SK-N-SH treated with all-trans-retinoic acid at 6 μM for 48 hours (cell line): ENCODE results near the gene JOSD2.

Experiments used
- ATAC-seq: fragments of 200-7000 bp; cut with Tn5 transposase; 3 replicates; pipeline ENCODE4 v1.9.1; 2020; ENCODE audit warnings: mild to moderate bottlenecking, moderate library complexity
- ARNTL ChIP-seq: fragments of 450-650 bp; formaldehyde crosslinking; IDR thresholded peaks from 2 replicates; pipeline ENCODE4 v1.5.0; 2020; ENCODE audit warnings: low read depth, mild to moderate bottlenecking, moderate library complexity, borderline replicate concordance
- BACH2 ChIP-seq: fragments of 250-450 bp; sonication (Bioruptor Pico); IDR thresholded peaks from 2 replicates; pipeline ENCODE4 v1.9.0; 2021; ENCODE audit warnings: mild to moderate bottlenecking, borderline replicate concordance
- CSDC2 ChIP-seq: fragments of 250-450 bp; sonication (Bioruptor Pico); IDR thresholded peaks from 2 replicates; pipeline ENCODE4 v1.5.0; 2020; ENCODE audit warnings: mild to moderate bottlenecking, moderate library complexity
- ESRRG ChIP-seq: fragments of 250-450 bp; sonication (Bioruptor Pico); IDR thresholded peaks from 2 replicates; pipeline ENCODE4 v1.6.1; 2021; ENCODE audit warnings: mild to moderate bottlenecking
- ISL1 ChIP-seq: fragments of 250-450 bp; sonication (Bioruptor Pico); IDR thresholded peaks from 2 replicates; pipeline ENCODE4 v2.1.2; 2022; ENCODE audit warnings: mild to moderate bottlenecking, moderate library complexity
- PPARA ChIP-seq: fragments of 250-450 bp; sonication (Bioruptor Pico); IDR thresholded peaks from 2 replicates; pipeline ENCODE4 v1.5.0; 2020; ENCODE audit warnings: mild to moderate bottlenecking, borderline replicate concordance
- SNAI2 ChIP-seq: fragments of 250-450 bp; sonication (Bioruptor Pico); IDR thresholded peaks from 2 replicates; pipeline ENCODE4 v1.5.0; 2020; ENCODE audit warnings: mild to moderate bottlenecking, moderate library complexity
- TCF4 ChIP-seq: fragments of 250-450 bp; sonication (Bioruptor Pico); IDR thresholded peaks from 2 replicates; pipeline ENCODE4 v1.8.0; 2021; ENCODE audit warnings: mild to moderate bottlenecking, moderate library complexity, borderline replicate concordance
- ZC3H10 ChIP-seq: fragments of 250-450 bp; sonication (Bioruptor Pico); IDR thresholded peaks from 2 replicates; pipeline ENCODE4 v1.5.1; 2021; ENCODE audit warnings: mild to moderate bottlenecking, moderate library complexity
- ZFP3 ChIP-seq: fragments of 250-450 bp; sonication (Bioruptor Pico); IDR thresholded peaks from 2 replicates; pipeline ENCODE4 v1.5.0; 2020; ENCODE audit warnings: mild to moderate bottlenecking, moderate library complexity
- ZFP30 ChIP-seq: fragments of 450-650 bp; formaldehyde crosslinking; IDR thresholded peaks from 2 replicates; pipeline ENCODE4 v1.5.0; 2022; ENCODE audit warnings: mild to moderate bottlenecking, moderate library complexity
- ZNF565 ChIP-seq: fragments of 450-650 bp; formaldehyde crosslinking; conservative IDR thresholded peaks from 2 replicates; pipeline ENCODE4 v1.5.0; 2020; ENCODE audit warnings: low read depth, mild to moderate bottlenecking, moderate library complexity
- ZNF70 ChIP-seq: fragments of 450-650 bp; formaldehyde crosslinking; IDR thresholded peaks from 2 replicates; pipeline ENCODE4 v1.5.0; 2020; ENCODE audit warnings: mild to moderate bottlenecking, moderate library complexity
- ZNF8 ChIP-seq: fragments of 450-650 bp; formaldehyde crosslinking; IDR thresholded peaks from 2 replicates; pipeline ENCODE4 v1.5.0; 2020; ENCODE audit warnings: mild to moderate bottlenecking, moderate library complexity
- TF ChIP-seq, protein P1 (sequence below): fragments of 250-450 bp; sonication (Bioruptor Pico); IDR thresholded peaks from 2 replicates; pipeline ENCODE4 v1.5.1; 2020; ENCODE audit warnings: low read depth, mild to moderate bottlenecking, moderate library complexity
- TF ChIP-seq, protein P2 (sequence below): fragments of 250-450 bp; sonication (Bioruptor Pico); IDR thresholded peaks from 2 replicates; pipeline ENCODE4 v1.8.0; 2020; ENCODE audit warnings: mild to moderate bottlenecking, moderate library complexity, borderline replicate concordance
- TF ChIP-seq, protein P3 (sequence below): fragments of 250-450 bp; sonication (Bioruptor Pico); IDR thresholded peaks from 2 replicates; pipeline ENCODE4 v1.5.1; 2021; ENCODE audit warnings: mild to moderate bottlenecking, moderate library complexity
- TF ChIP-seq, protein P4 (sequence below): fragments of 250-450 bp; sonication (Bioruptor Pico); IDR thresholded peaks from 2 replicates; pipeline ENCODE4 v1.5.0; 2020; ENCODE audit warnings: mild to moderate bottlenecking, moderate library complexity
- TF ChIP-seq, protein P5 (sequence below): fragments of 250-450 bp; sonication (Bioruptor Pico); IDR thresholded peaks from 2 replicates; pipeline ENCODE4 v1.8.0; 2021; ENCODE audit warnings: low read depth, mild to moderate bottlenecking, moderate library complexity, borderline replicate concordance

JOSD2 gene

DNA sequence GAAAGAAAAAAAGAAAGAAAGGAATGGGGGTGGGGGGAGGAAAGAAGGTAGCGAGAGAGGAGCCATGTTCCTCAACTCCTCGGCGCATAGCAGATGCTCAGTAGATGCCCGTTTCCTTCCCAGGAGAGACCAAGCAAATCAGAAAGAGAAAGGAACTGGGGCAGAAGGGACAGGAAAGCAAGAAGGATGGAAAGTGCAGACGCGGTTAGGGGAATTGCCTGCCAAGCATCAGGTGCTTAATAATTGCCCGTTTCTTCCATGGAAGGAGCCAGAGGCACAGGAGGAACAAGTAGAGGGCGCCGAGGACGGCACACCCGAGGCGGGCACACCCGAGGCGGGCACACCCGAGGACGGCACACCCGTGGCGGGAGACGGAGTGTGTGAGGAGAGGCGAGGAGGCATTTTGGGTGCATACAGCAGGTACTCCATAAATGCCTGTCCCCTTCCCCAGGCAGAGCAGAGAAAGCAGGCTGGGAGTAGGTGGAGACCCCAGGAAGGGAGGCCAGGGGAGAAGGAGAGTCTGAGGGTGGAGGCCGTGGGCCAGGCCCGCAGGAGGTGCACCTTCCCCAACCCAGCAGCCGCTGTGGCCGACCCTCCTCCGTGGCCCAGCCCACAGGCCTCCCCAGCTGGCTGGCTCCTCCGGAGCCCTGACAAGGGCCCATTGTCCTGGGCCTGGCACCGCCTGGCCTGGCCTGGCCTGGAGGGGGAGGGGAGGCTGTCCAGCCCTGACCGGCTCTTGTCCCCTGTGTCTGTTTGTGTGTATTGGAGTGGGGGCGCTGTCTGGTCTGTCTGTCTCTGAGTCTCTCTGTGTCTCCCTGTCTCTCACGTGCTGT is 14.6 kb downstream of the JOSD2 start (continued):
- TF ChIP-seq, protein P1, sequence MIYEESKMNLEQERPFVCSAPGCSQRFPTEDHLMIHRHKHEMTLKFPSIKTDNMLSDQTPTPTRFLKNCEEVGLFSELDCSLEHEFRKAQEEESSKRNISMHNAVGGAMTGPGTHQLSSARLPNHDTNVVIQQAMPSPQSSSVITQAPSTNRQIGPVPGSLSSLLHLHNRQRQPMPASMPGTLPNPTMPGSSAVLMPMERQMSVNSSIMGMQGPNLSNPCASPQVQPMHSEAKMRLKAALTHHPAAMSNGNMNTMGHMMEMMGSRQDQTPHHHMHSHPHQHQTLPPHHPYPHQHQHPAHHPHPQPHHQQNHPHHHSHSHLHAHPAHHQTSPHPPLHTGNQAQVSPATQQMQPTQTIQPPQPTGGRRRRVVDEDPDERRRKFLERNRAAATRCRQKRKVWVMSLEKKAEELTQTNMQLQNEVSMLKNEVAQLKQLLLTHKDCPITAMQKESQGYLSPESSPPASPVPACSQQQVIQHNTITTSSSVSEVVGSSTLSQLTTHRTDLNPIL (CRISPR knock-in tag), result no peak
- TF ChIP-seq, protein P2, sequence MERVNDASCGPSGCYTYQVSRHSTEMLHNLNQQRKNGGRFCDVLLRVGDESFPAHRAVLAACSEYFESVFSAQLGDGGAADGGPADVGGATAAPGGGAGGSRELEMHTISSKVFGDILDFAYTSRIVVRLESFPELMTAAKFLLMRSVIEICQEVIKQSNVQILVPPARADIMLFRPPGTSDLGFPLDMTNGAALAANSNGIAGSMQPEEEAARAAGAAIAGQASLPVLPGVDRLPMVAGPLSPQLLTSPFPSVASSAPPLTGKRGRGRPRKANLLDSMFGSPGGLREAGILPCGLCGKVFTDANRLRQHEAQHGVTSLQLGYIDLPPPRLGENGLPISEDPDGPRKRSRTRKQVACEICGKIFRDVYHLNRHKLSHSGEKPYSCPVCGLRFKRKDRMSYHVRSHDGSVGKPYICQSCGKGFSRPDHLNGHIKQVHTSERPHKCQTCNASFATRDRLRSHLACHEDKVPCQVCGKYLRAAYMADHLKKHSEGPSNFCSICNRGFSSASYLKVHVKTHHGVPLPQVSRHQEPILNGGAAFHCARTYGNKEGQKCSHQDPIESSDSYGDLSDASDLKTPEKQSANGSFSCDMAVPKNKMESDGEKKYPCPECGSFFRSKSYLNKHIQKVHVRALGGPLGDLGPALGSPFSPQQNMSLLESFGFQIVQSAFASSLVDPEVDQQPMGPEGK, result no peak
- TF ChIP-seq ISL1, result no peak
- TF ChIP-seq, protein P3, sequence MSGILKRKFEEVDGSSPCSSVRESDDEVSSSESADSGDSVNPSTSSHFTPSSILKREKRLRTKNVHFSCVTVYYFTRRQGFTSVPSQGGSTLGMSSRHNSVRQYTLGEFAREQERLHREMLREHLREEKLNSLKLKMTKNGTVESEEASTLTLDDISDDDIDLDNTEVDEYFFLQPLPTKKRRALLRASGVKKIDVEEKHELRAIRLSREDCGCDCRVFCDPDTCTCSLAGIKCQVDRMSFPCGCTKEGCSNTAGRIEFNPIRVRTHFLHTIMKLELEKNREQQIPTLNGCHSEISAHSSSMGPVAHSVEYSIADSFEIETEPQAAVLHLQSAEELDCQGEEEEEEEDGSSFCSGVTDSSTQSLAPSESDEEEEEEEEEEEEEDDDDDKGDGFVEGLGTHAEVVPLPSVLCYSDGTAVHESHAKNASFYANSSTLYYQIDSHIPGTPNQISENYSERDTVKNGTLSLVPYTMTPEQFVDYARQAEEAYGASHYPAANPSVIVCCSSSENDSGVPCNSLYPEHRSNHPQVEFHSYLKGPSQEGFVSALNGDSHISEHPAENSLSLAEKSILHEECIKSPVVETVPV, result no peak

DNA sequence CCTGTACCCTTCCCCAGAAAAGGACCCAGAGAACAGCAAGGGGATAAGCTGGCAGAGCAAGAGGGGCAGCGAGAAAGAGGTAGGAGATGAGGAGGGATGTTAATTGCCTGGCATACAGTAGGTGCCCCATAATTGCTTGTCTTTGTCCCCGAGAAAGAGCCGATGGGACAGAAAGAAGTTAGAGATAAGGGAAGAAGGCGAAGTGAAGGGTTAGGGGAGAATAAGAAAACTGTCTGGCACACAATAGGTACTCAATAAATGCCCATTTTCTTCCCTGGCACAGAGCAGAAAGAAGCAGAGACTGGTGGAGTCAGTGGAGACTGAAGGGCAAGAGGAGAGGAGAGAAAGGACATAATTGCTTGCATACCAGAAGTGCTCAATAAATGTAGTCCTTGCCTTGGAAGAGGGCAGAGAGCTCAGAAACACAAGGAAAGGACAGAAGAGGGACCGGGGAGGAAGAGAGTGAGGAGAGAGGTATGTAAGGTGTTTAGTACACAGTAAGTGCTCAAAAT is 15.9 kb downstream of the JOSD2 start:
- ATAC-seq, result no peak
- TF ChIP-seq ZNF70 (CRISPR knock-in tag) (no peak), TCF4 (CRISPR knock-in tag) (no peak), ZNF8 (no peak), ZFP3 (no peak), PPARA (CRISPR knock-in tag) (no peak), ZC3H10 (CRISPR knock-in tag) (no peak), ZFP30 (CRISPR knock-in tag) (no peak), CSDC2 (CRISPR knock-in tag) (no peak)
- TF ChIP-seq, protein P4, sequence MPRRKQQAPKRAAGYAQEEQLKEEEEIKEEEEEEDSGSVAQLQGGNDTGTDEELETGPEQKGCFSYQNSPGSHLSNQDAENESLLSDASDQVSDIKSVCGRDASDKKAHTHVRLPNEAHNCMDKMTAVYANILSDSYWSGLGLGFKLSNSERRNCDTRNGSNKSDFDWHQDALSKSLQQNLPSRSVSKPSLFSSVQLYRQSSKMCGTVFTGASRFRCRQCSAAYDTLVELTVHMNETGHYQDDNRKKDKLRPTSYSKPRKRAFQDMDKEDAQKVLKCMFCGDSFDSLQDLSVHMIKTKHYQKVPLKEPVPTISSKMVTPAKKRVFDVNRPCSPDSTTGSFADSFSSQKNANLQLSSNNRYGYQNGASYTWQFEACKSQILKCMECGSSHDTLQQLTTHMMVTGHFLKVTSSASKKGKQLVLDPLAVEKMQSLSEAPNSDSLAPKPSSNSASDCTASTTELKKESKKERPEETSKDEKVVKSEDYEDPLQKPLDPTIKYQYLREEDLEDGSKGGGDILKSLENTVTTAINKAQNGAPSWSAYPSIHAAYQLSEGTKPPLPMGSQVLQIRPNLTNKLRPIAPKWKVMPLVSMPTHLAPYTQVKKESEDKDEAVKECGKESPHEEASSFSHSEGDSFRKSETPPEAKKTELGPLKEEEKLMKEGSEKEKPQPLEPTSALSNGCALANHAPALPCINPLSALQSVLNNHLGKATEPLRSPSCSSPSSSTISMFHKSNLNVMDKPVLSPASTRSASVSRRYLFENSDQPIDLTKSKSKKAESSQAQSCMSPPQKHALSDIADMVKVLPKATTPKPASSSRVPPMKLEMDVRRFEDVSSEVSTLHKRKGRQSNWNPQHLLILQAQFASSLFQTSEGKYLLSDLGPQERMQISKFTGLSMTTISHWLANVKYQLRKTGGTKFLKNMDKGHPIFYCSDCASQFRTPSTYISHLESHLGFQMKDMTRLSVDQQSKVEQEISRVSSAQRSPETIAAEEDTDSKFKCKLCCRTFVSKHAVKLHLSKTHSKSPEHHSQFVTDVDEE, result no peak
- TF ChIP-seq, protein P1 (CRISPR knock-in tag), result no peak
- TF ChIP-seq, protein P2, result no peak

DNA sequence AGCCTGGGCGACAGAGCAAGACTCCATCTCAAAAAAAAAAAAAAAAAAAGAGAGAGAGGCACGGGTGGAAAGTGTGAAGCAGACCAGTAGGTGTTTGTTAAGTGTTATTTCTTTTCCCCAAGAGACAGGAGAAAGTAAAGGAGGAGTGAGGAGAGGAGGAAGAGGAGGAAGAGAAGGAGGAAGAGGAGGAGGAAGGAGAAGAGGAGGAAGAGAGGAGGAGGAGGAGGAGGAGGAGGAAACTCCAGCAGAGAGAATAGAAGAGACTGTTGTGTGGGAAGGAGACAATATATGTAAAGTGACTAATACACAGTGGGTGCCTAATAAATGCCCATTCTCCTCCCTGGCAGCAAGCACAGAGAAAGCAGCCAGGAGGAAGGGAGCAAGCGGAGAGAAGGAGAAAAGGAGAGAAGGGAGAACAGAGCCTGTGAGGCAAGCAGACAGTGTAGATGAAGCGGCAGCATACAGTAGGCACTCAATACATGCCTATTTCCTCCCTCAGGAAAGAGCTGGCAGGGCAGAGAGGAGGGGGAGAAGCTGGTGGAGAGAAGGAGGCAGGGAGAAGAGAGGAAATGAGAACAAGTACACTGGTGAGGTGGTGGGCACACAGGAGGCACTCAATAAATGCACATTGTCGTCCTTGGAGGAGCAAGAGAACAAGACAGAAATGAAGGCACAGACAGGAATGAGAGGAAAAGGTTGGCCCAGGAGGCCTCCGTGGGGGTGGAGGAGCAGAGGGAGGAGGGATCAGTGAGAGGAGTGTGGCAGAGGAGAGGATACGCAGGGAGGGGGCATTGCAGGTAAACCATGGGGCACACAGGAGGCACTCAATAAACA is 16.6 kb downstream of the JOSD2 start:
- no peak for ATAC-seq
- TF ChIP-seq ZNF565 (no peak), SNAI2 (no peak), BACH2 (CRISPR knock-in tag) (no peak), ZFP30 (CRISPR knock-in tag) (no peak), ESRRG (CRISPR knock-in tag) (no peak), ARNTL (CRISPR knock-in tag) (no peak), ZNF70 (CRISPR knock-in tag) (no peak), PPARA (CRISPR knock-in tag) (no peak)
- TF ChIP-seq, protein P2, result no peak
- TF ChIP-seq, protein P5, sequence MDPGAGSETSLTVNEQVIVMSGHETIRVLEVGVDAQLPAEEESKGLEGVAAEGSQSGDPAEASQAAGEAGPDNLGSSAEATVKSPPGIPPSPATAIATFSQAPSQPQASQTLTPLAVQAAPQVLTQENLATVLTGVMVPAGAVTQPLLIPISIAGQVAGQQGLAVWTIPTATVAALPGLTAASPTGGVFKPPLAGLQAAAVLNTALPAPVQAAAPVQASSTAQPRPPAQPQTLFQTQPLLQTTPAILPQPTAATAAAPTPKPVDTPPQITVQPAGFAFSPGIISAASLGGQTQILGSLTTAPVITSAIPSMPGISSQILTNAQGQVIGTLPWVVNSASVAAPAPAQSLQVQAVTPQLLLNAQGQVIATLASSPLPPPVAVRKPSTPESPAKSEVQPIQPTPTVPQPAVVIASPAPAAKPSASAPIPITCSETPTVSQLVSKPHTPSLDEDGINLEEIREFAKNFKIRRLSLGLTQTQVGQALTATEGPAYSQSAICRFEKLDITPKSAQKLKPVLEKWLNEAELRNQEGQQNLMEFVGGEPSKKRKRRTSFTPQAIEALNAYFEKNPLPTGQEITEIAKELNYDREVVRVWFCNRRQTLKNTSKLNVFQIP, result no peak
